COR-L47 (cell line): ENCODE measurements around the gene GSTK1.
"Not testable (repeated sequence)": the region's sequence is repeated elsewhere in the genome, so short reads cannot be mapped to it uniquely, and the experiment has no call there.

ENCODE experiments used
- DNase-seq: peaks from one replicate; lab custom pipeline; 2025; lab: John Stamatoyannopoulos, UW

Gene GSTK1

DNA sequence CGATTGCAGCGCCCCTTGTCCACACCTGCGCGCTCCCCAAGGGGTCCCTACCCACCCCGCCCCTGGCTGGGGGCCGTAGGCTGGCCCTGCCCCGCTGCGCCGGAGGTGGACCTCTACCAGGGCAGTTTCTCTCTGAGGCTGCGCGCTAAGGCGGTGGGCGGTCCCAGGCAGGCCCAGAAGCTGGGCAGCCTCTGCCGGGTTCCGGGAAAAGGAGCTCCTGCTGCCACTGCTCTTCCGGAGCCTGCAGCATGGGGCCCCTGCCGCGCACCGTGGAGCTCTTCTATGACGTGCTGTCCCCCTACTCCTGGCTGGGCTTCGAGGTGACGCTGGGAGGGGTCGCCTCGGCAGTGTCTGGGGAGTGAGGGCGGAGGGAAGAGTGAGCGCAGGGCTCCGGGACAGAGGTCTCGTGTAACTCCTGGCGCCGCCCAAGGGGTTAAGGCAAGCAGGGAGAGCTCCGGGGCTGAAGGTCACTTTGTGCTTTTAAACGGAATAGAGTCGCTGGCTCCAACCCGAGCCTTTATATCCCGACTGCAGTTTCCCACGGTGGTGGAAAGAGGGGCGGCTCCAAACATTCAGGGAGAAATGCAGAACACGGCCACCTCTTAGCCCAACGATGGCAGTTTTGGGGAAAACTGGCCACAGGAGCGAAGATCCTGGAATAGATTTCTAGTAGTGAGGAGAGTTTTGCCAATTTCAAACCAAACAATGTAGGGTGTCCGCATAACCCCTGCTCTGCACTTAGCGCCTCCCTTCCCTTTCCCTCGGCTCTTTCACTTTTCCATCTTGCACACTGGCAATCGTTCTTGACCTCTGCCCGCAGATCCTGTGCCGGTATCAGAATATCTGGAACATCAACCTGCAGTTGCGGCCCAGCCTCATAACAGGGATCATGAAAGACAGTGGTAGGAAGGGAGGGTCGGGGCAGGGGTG is at the start of gene GSTK1:
Gene GSTK1, plus strand, starts transcription at position 176 of the 930 bp plus-strand sequence. Its CDS starts 73 bp downstream, at position 249.
- peak; percentile 61 for DNase-seq

DNA sequence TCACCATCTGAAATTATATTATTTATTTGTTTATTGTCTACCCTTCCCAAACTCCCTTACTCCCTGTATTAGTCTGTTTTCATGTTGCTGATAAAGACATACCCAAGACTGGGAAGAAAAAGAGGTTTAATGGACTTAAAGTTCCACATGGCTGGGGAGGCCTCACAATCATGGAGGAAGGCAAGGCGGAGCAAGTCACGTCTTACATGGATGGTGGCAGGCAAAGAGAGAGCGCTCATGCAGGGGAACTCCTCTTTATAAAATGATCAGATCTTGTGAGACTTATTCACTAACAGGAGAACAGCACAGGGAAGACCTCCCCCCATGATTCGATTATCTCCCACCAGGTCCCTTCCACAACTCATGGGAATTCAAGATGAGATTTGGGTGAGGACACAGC is 49.8 kb upstream of the GSTK1 start:
- DNase-seq: not testable (repeated sequence)

DNA sequence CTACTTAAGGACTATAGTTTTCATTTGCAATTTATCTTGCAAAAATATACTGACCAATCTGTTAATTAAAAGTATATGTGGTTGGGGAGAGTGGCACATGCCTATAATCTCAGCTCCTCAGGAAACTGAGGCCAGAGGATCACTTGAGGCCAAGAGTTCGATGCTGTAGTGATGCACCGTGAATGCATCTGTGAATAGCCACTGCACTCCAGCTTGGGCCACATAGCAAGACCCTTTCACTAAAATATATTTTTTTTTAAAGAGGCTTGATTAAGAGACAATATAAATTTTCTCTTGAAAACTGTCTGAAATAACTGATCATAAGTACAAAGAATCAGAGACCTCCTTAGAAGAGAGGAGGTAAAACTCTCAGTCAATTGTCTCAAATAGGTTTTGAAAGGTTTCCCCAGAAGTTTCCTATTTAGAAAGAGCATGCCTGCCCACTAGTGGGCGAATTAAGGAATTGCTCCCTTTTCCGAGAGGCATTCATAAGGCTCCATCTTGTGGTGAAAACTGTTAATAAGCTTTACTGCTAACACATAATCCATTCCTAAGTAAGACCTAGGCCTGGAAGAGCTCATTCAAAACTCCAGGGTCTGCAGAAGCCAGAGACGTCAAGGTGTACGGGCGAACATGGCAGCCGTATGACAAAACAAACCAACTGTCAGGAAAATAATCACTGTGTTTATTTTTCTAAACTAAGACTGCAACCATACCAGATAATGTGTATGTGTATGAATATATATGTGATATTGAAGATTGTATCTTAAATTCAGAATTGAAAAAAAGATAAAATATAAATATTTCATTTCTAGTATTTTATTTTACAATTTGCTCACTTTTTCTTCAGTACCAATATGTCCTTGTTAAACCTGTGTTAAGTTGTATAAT is 48.2 kb upstream of the GSTK1 start:
- peak; percentile 76 for DNase-seq

- no peak for DNase-seq
Observed at GRCh38 chr7:143216151-143216550, 47.1 kb upstream of the GSTK1 start.

- DNase-seq: no peak
Observed at GRCh38 chr7:143216686-143217085, 46.6 kb upstream of the GSTK1 start.

DNA sequence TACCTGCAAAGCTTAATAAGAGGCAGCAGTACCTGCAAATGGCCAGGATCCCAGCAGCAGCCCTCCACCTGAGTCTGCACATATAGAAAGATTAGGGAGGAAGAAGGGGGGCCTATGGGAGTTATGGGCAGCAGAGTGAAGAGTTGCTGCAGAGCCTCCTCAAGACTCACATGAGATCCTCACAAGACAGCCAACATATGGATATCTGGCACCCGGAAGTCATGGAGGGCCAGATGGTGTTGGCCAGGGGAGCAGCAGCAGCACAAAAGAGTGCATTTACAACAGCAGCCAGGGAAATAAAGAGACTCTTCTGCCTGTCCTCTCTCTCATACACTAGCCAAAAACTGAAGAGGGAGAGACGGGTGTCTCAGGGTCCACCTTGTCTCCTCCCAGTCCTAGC is 45.4 kb upstream of the GSTK1 start:
- no peak for DNase-seq

DNA sequence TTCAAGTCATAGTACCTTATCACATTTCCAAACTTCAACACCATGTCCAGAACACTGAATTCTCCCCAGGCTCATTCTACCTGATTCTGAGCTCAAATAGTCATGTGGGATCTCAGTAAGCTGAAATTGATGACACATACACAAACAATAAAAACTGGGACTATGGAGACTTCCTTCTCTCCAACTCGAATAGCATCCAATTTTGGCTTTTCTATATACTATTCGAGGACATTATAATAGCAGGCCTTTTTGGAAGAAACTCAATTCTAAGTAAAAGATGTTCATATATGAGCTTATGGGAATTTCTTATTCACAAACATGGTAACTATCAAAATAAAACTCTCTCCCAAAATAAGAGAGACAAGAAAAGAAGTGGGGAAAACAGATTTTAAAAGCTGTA is 42.0 kb upstream of the GSTK1 start:
- no peak for DNase-seq

- DNase-seq: no peak
Observed at GRCh38 chr7:143221737-143222136, 41.5 kb upstream of the GSTK1 start, which contains the start of gene TAS2R40. Gene TAS2R40, plus strand, starts transcription at chr7:143222037. Its CDS starts 42 bp downstream, at chr7:143222079.

- no peak for DNase-seq
Observed at GRCh38 chr7:143222782-143223181, 40.5 kb upstream of the GSTK1 start.

- no peak for DNase-seq
Observed at GRCh38 chr7:143223784-143224183, 39.5 kb upstream of the GSTK1 start.

GRCh38 chr7:143225047-143225446 is 38.2 kb upstream of the GSTK1 start:
- DNase-seq: no peak

- no peak for DNase-seq
Observed at GRCh38 chr7:143227806-143228205, 35.4 kb upstream of the GSTK1 start.

DNA sequence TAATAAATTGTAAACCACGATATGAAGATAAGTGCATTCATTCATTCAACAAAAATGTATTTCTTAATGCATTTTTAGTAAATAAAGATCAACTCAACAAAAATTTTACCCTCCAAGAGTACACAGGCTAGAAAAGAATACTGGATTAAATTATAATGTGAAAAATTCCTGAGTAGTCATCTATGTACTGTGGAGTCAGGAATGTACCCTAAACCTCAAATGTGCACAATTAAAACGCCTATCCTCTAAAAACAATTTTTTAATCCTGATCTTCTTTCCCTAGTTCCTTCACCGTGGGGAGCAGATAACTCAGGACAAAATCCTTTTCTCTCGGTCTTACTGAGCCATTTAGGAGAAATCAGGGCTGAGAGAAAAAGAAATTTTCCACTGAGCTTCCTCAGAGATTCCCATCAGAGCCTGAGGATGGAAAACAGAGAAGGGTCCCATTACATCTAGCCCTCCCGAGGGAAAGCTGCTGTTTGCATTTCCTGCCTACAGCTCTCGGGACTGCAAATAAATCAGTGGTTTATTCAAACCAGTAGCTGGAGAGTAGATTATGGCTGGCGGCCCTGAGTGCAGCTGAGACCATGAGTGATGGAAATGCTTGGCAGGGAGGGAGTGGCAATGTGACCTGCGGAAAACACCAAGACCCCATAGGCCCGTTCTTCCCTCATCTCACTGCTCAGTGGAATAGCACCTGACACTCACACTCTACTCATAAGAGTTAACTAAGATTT is 34.0 kb upstream of the GSTK1 start:
- DNase-seq: no peak

- DNase-seq: no peak
Observed at GRCh38 chr7:143230602-143231457, 32.4 kb upstream of the GSTK1 start.

DNA sequence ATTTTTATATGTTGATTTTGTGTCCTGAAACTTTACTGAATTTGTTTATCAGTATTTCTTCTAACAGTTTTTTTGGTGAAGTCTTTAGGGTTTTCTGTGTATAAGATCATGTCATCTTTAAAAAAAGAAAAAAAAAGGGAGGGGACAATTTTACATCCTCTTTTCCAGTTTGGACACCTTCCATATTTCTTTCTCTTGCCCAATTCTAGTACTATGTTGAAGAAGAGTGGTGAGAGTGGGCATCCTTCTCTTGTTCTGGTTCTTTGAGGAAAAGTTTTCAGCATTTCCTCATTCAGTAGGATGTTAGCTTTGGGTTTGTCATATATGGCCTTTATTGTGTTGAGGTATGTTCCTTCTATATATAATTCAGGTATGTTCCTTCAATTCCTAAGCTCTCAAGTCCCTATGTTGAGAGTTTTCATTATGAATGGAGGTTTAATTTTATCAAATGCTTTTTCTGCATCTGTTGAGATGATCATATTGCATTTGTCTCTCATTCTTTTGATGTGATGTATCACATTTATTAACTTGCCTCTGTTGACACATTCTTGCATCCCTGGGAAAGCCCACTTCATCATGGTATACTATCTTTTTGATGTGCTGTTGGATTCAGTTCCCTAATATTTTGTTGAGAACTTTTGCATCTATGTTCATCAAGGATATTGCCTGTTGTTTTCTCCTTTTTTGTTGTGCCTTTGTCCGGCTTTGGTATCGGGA is 29.3 kb upstream of the GSTK1 start:
- no peak for DNase-seq

GRCh38 chr7:143234533-143234875 is 28.7 kb upstream of the GSTK1 start:
- no peak for DNase-seq

DNA sequence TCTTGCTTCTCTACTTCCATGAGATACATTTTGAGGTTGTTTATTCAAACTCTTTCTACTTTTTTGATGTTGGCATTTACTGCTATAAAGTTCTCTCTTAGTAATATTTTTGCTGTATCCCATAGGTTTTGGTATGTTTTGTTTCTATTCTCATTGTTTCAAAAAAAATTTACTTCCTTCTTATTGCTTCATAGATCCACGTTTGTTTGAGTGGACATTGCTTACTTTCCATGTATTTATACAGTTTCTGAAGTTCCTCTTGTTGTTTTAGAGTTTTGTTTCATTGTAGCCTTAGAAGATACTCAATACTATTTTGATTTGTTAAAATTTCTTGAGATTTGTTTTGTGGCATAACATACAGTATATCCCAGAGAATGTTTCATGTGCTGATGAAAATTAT is 27.7 kb upstream of the GSTK1 start:
- DNase-seq: no peak

DNA sequence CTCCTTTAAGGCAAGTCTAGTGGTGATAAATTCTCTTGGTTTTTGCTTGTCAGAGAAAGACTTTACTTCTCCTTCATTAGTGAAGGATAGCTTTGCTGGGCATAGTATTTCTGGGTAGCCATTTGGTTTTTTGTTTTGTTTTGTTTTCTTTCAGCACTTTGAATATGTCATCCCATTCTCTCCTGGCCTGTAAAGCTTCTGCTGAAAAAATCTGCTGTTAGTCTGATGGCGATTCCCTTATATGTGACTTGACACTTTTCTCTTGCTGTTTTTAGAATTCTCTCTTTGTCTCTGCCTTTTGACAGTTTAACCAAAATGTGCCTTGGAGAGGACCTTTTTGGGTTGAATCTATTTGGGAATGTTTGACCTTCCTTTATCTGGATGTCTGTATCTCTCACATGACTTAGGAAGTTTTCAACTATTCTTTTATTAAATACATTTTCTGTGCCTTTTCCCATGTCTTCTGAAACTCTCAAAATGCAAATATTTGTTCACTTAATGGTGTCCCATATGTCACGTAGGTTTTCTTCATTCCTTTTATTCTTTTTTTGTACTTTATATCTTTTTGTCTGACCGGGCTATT is 26.7 kb upstream of the GSTK1 start:
- no peak for DNase-seq

DNA sequence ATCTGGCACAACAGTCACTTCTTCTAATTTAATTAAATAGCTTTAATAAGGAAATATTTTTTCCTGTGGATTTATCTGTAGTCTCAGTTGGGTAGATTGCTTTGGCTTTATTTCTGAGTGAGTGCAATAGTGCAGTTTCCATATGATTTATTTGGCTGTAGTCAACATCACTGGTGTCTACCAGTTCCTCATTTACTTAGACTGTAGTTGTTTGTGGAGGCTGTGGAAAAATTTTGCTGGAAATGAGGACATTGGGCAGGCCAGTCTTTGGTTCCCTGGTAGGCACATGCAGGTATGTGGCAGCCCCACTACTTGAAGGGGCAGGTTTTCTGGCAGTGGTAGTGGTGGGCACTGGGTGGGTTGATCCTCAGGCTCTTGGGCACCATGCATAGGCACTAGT is 25.9 kb upstream of the GSTK1 start:
- no peak for DNase-seq
